GM12865 (cell line): ENCODE measurements around the gene MRPL39.

Experiments used
- DNase-seq: peaks from one replicate; pipeline ENCODE4 v3.0.0; 2010; ENCODE audit warnings: low read depth
- H3K4me3 ChIP-seq: 2 replicates; pipeline ENCODE4 v1.5.1; 2011; ENCODE audit warnings: mild to moderate bottlenecking, low read depth, low read length, control low read depth
- TF ChIP-seq, protein P1 (sequence below): IDR thresholded peaks from 2 replicates; pipeline ENCODE4 v1.5.1; 2011; ENCODE audit warnings: low read length, control low read depth, low read depth, inconsistent platforms; ENCODE audit not compliant: insufficient read depth; ENCODE audit errors: missing control alignments

Gene MRPL39

DNA sequence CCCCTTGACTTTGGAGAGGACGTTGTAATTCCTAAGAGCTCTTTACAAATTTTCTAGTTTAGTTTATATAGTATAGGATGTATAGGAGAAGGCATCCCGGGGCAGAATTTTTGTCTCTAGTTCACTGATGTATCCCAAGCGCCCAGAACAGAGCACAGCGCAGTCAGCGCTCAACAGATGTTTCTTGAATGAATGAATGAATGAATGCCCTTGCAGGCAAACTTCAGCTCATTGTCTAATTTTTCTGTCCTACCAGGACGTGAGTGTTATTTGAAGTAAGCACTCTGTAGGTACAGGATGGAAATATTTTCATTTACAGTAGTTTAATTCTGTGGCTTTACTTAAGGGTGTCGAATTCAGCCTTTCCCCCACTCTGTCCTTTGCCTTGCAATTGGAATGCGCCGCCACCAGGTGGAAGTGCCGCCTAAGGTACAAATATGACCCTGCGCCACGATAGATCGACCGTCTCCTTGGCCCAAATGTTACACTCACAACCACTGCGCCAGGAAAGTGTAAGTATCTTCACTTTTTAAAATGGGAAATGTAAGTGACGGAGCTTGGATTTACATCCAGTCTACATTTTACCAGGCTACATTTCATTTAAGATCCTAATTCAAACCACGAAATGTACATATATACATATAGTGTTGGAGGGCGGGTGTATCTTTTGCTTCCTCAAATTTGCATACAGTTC is 910 bp upstream of the MRPL39 start:
- peak; percentile 91 for DNase-seq
- H3K4me3 ChIP-seq, result peak overlapping the region; percentile 71
- TF ChIP-seq, protein P1, sequence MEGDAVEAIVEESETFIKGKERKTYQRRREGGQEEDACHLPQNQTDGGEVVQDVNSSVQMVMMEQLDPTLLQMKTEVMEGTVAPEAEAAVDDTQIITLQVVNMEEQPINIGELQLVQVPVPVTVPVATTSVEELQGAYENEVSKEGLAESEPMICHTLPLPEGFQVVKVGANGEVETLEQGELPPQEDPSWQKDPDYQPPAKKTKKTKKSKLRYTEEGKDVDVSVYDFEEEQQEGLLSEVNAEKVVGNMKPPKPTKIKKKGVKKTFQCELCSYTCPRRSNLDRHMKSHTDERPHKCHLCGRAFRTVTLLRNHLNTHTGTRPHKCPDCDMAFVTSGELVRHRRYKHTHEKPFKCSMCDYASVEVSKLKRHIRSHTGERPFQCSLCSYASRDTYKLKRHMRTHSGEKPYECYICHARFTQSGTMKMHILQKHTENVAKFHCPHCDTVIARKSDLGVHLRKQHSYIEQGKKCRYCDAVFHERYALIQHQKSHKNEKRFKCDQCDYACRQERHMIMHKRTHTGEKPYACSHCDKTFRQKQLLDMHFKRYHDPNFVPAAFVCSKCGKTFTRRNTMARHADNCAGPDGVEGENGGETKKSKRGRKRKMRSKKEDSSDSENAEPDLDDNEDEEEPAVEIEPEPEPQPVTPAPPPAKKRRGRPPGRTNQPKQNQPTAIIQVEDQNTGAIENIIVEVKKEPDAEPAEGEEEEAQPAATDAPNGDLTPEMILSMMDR, result peak; percentile 92

GRCh38 chr21:25589887-25590286 is 17.4 kb downstream of the MRPL39 start:
- DNase-seq, result no peak
- no peak overlapping the region for H3K4me3 ChIP-seq
- TF ChIP-seq, protein P1, result no peak

- no peak for DNase-seq
- H3K4me3 ChIP-seq, result no peak overlapping the region
- TF ChIP-seq, protein P1, result no peak
Measured at GRCh38 chr21:25586791-25587190, 20.5 kb downstream of the MRPL39 start.

- H3K4me3 ChIP-seq, result no peak overlapping the region
- TF ChIP-seq, protein P1, result no peak
- DNase-seq, result no peak
Measured at GRCh38 chr21:25586326-25586725, 21.0 kb downstream of the MRPL39 start.

- peak; percentile 7 for DNase-seq
- TF ChIP-seq, protein P1, result no peak
- no peak overlapping the region for H3K4me3 ChIP-seq
Measured at GRCh38 chr21:25584833-25585676, 22.2 kb downstream of the MRPL39 start.

- no peak overlapping the region for H3K4me3 ChIP-seq
- TF ChIP-seq, protein P1, result no peak
- DNase-seq, result peak; percentile 28
Measured at GRCh38 chr21:25583370-25584130, 23.7 kb downstream of the MRPL39 start.
